ENCODE measurements around the gene RSAD2.
A peak's percentile ranks its signal among the peaks of the same experiment; 100 is the strongest.

The RSAD2 gene, protein sequence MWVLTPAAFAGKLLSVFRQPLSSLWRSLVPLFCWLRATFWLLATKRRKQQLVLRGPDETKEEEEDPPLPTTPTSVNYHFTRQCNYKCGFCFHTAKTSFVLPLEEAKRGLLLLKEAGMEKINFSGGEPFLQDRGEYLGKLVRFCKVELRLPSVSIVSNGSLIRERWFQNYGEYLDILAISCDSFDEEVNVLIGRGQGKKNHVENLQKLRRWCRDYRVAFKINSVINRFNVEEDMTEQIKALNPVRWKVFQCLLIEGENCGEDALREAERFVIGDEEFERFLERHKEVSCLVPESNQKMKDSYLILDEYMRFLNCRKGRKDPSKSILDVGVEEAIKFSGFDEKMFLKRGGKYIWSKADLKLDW

GRCh38 chr2:6877402-6878304 lies at the start of gene RSAD2:
Gene RSAD2, plus strand, starts transcription at chr2:6877777. Its CDS starts 24 bp downstream, at chr2:6877801.
- Mint-ChIP-seq H3K4me1 (peaks cover 34% of the 10 kb centered on the region), H3K4me3 (peak within 1 kb of the TSS; percentile 72), H3K36me3 (peaks cover 6% of the 10 kb centered on the region), H3K27ac (peak within 1 kb of the TSS; percentile 64), H3K9me3 (peaks cover 3% of the 10 kb centered on the region), H3K27me3 (peaks cover 9% of the 10 kb centered on the region)
- peak; percentile 51 for ATAC-seq

GRCh38 chr2:6828299-6828584 lies 49.3 kb upstream of the RSAD2 start:
- no peak overlapping the region for H3K4me3 Mint-ChIP-seq
- H3K27me3 Mint-ChIP-seq, result no peaks in the 10 kb centered on the region
- H3K36me3 Mint-ChIP-seq, result peaks cover 21% of the 10 kb centered on the region
- no peak overlapping the region for H3K27ac Mint-ChIP-seq
- ATAC-seq, result no peak
- H3K4me1 Mint-ChIP-seq, result peaks cover 8% of the 10 kb centered on the region
- H3K9me3 Mint-ChIP-seq, result peaks cover 24% of the 10 kb centered on the region

DNA sequence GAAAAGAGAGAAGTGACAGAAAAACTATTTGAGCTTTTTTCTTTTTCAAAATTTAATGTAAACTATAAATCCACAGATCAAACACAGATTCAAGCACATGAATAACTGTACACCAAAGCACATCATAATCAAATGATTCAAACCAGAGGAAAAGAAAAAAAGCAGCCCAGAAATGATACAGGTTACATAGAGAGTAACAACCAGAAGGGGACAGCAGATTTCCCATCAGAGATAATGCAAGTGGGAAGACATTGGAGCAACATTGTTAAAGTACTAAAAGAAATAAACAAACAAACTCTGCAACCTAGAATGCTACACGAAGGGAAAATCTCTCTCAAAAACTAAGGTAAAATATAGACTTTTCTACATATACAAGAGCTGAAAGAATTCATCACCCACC lies 46.3 kb upstream of the RSAD2 start:
- H3K9me3 Mint-ChIP-seq, result peaks cover 26% of the 10 kb centered on the region
- peaks cover 26% of the 10 kb centered on the region for H3K36me3 Mint-ChIP-seq
- H3K4me3 Mint-ChIP-seq, result no peak overlapping the region
- peaks cover 4% of the 10 kb centered on the region for H3K4me1 Mint-ChIP-seq
- H3K27me3 Mint-ChIP-seq, result no peaks in the 10 kb centered on the region
- ATAC-seq, result no peak
- no peak overlapping the region for H3K27ac Mint-ChIP-seq

GRCh38 chr2:6832596-6833299 lies 44.8 kb upstream of the RSAD2 start:
- no peak overlapping the region for H3K4me3 Mint-ChIP-seq
- peaks cover 26% of the 10 kb centered on the region for H3K36me3 Mint-ChIP-seq
- H3K27me3 Mint-ChIP-seq, result no peaks in the 10 kb centered on the region
- no peak for ATAC-seq
- no peaks in the 10 kb centered on the region for H3K4me1 Mint-ChIP-seq
- H3K9me3 Mint-ChIP-seq, result peaks cover 23% of the 10 kb centered on the region
- no peak overlapping the region for H3K27ac Mint-ChIP-seq

DNA sequence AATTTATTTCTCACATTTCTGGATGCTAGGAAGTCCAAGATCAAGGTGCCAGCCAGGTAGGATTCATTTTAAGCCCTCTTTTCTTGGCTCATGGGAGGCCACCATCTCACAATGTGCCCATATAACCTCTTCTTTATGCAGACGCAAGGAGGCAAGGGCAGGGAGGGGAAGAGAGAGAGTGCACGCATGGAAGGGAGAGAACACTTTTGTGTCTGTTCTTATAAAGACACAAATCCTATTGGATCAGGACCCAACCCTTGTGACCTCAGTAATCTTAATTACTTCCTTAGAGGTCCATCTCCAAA lies 44.3 kb upstream of the RSAD2 start:
- Mint-ChIP-seq H3K27me3 (no peaks in the 10 kb centered on the region), H3K4me3 (no peak overlapping the region), H3K9me3 (peaks cover 23% of the 10 kb centered on the region), H3K4me1 (no peaks in the 10 kb centered on the region), H3K36me3 (peaks cover 26% of the 10 kb centered on the region), H3K27ac (no peak overlapping the region)
- no peak for ATAC-seq

DNA sequence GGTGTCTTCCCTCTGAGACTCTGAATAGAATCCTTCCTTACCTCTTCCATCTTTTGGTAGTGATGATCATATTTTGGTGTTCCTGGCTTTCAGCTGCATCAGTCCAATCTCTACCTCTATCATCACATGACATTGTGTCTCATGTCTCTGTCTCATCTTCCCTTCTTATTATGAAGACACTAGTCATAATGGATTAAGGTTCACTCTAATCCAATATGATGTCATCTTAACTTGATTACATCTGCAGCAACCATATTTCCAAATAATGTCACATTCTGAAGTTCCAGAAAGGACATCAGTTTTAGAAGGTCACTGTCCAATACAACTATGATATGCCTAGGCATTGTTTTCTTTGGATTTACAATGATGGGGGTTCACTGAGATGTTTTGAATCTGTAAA lies 43.4 kb upstream of the RSAD2 start:
- Mint-ChIP-seq H3K4me1 (no peaks in the 10 kb centered on the region), H3K27ac (no peak overlapping the region), H3K4me3 (no peak overlapping the region), H3K27me3 (no peaks in the 10 kb centered on the region), H3K36me3 (peaks cover 30% of the 10 kb centered on the region), H3K9me3 (peaks cover 23% of the 10 kb centered on the region)
- no peak for ATAC-seq

- Mint-ChIP-seq H3K27me3 (no peaks in the 10 kb centered on the region), H3K36me3 (peaks cover 36% of the 10 kb centered on the region), H3K9me3 (peaks cover 23% of the 10 kb centered on the region), H3K4me3 (no peak overlapping the region), H3K4me1 (no peaks in the 10 kb centered on the region), H3K27ac (no peak overlapping the region)
- ATAC-seq, result no peak
These were observed 42.1 kb upstream of the RSAD2 start for GRCh38 chr2:6835467-6835866.

GRCh38 chr2:6838673-6839319 lies 38.8 kb upstream of the RSAD2 start:
- no peaks in the 10 kb centered on the region for H3K27me3 Mint-ChIP-seq
- H3K27ac Mint-ChIP-seq, result no peak overlapping the region
- no peaks in the 10 kb centered on the region for H3K4me1 Mint-ChIP-seq
- no peak for ATAC-seq
- H3K9me3 Mint-ChIP-seq, result peaks cover 8% of the 10 kb centered on the region
- no peak overlapping the region for H3K4me3 Mint-ChIP-seq
- peaks cover 28% of the 10 kb centered on the region for H3K36me3 Mint-ChIP-seq

DNA sequence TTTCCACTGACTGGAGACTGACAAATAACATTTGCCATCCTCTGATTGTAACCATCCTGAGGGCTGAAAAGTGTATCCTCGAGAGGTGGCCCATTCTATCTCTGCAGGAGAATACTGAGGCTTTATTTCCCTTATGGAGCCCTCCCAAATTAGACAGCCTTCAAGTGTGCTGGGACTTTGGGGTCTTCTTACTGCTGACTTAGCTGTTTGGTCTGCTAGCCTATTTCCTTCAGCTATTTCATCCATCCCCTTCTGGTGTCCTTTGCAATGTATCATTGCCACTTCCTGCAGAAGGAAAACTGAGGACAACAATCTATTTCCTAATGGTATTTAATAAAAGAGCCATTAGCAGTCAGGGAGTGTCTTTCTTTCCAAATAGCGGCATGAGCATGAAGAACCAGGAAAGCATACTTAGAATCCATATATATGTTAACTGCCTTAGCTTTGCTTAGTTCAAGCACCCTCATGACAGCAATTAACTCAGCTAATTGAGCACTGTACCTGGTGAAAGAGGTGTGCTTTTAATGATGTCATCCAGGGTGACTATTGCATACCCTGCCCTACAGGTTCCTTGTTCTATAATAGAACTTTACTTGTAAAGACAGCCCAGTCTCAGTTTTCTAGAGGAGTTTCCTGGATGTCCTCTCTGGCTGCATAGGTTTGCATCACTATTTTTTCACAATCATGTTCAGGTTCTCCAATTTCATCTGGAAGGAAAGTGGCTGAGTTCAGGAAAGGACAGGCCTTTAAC lies 35.9 kb upstream of the RSAD2 start:
- peaks cover 17% of the 10 kb centered on the region for H3K9me3 Mint-ChIP-seq
- H3K27ac Mint-ChIP-seq, result no peak overlapping the region
- ATAC-seq, result no peak
- H3K27me3 Mint-ChIP-seq, result no peaks in the 10 kb centered on the region
- H3K4me3 Mint-ChIP-seq, result no peak overlapping the region
- H3K36me3 Mint-ChIP-seq, result peaks cover 38% of the 10 kb centered on the region
- H3K4me1 Mint-ChIP-seq, result no peaks in the 10 kb centered on the region

DNA sequence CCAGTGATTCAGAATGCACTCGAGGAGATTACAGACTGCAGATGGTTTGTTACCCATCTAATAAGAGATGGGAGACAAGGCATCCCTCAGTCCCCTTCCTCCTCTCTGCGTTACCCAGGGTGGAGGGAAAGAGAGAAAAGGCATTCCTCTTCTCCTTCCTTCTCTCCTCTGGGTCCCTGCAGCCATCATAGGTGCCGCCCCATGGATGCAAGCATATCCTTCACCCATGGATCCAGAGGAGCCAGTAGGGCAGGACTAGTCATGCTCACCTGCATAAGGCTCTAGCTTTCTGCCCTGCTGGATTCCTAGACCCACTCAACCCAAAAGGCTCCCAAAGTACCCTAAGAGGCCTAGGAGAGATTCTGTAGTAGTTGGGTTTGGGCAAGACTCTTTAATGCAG lies 32.3 kb upstream of the RSAD2 start:
- no peak for ATAC-seq
- H3K4me3 Mint-ChIP-seq, result no peak overlapping the region
- H3K36me3 Mint-ChIP-seq, result peaks cover 56% of the 10 kb centered on the region
- no peak overlapping the region for H3K27ac Mint-ChIP-seq
- no peaks in the 10 kb centered on the region for H3K27me3 Mint-ChIP-seq
- peaks cover 27% of the 10 kb centered on the region for H3K9me3 Mint-ChIP-seq
- no peaks in the 10 kb centered on the region for H3K4me1 Mint-ChIP-seq

DNA sequence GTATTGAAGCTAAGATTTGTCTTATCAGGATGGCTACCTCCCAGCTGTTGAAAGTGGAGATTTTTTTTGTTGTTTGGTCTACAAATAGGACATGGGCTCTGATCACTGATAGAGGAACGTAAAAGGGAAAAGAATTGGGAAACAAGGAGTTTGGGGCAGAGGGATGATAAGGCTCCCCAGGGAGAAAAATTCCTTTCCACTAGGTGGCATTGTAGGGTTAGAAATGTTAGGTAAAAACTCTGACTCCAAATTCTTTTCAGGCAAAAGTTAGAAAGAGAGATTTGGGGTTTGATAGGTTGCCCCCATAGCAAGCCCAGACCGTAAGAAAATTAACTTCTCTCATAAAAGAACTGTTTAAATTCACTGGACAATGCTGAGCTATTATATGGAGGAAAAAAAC lies 31.7 kb upstream of the RSAD2 start:
- H3K27me3 Mint-ChIP-seq, result no peaks in the 10 kb centered on the region
- no peak overlapping the region for H3K4me3 Mint-ChIP-seq
- H3K4me1 Mint-ChIP-seq, result no peaks in the 10 kb centered on the region
- H3K9me3 Mint-ChIP-seq, result peaks cover 28% of the 10 kb centered on the region
- H3K36me3 Mint-ChIP-seq, result peaks cover 61% of the 10 kb centered on the region
- ATAC-seq, result no peak
- H3K27ac Mint-ChIP-seq, result no peak overlapping the region

GRCh38 chr2:6846540-6846939 lies 31.0 kb upstream of the RSAD2 start:
- H3K4me3 Mint-ChIP-seq, result no peak overlapping the region
- no peak for ATAC-seq
- H3K27ac Mint-ChIP-seq, result no peak overlapping the region
- no peaks in the 10 kb centered on the region for H3K4me1 Mint-ChIP-seq
- peaks cover 31% of the 10 kb centered on the region for H3K9me3 Mint-ChIP-seq
- peaks cover 67% of the 10 kb centered on the region for H3K36me3 Mint-ChIP-seq
- no peaks in the 10 kb centered on the region for H3K27me3 Mint-ChIP-seq

GRCh38 chr2:6846967-6847681 lies 30.5 kb upstream of the RSAD2 start:
- Mint-ChIP-seq H3K27me3 (no peaks in the 10 kb centered on the region), H3K9me3 (peaks cover 31% of the 10 kb centered on the region), H3K36me3 (peaks cover 69% of the 10 kb centered on the region), H3K27ac (no peak overlapping the region), H3K4me1 (no peaks in the 10 kb centered on the region), H3K4me3 (no peak overlapping the region)
- no peak for ATAC-seq

GRCh38 chr2:6852195-6852594 lies 25.4 kb upstream of the RSAD2 start:
- Mint-ChIP-seq H3K36me3 (peaks cover 78% of the 10 kb centered on the region), H3K4me1 (no peaks in the 10 kb centered on the region), H3K27ac (no peak overlapping the region)

More at GRCh38 chr2:6852195-6852594, 25.4 kb upstream of the RSAD2 start:
- peaks cover 23% of the 10 kb centered on the region for H3K9me3 Mint-ChIP-seq
- H3K4me3 Mint-ChIP-seq, result no peak overlapping the region
- ATAC-seq, result no peak
- H3K27me3 Mint-ChIP-seq, result no peaks in the 10 kb centered on the region
